Parathyroid adenoma (tissue), 2 donors: Measurements from ENCODE around the gene ST7.

Experiments
- H2AFZ ChIP-seq: fragments of 300-600 bp; sonication (generic); one replicate; pipeline ENCODE4 v1.7.0; 2017; ENCODE audit warnings: antibody characterized with exemption, mild to moderate bottlenecking
- H3K27ac ChIP-seq: fragments of 300-600 bp; sonication (generic); one replicate; pipeline ENCODE4 v1.7.0; 2017
- H3K27me3 ChIP-seq: fragments of 300-600 bp; sonication (generic); one replicate; pipeline ENCODE4 v1.7.0; 2017; ENCODE audit warnings: low read length; ENCODE audit not compliant: control insufficient read depth, insufficient read depth
- H3K36me3 ChIP-seq: fragments of 300-600 bp; sonication (generic); one replicate; pipeline ENCODE4 v1.7.0; 2017; ENCODE audit warnings: low read length; ENCODE audit not compliant: control insufficient read depth, insufficient read depth
- H3K4me1 ChIP-seq: fragments of 300-600 bp; sonication (generic); one replicate; pipeline ENCODE4 v1.7.0; 2017; ENCODE audit warnings: control low read depth
- H3K4me2 ChIP-seq: fragments of 300-600 bp; sonication (generic); one replicate; pipeline ENCODE4 v1.7.0; 2017; ENCODE audit warnings: low read length
- H3K4me3 ChIP-seq: fragments of 300-600 bp; sonication (generic); one replicate; pipeline ENCODE4 v1.7.0; 2017; ENCODE audit warnings: low read depth, low read length
- H3K79me2 ChIP-seq: fragments of 300-600 bp; sonication (generic); one replicate; pipeline ENCODE4 v1.7.0; 2017; ENCODE audit warnings: control low read depth
- H3K9ac ChIP-seq: fragments of 300-600 bp; sonication (generic); one replicate; pipeline ENCODE4 v1.7.0; 2017; ENCODE audit warnings: mild to moderate bottlenecking
- H3K9me3 ChIP-seq: fragments of 300-600 bp; sonication (generic); one replicate; pipeline ENCODE4 v1.7.0; 2017; ENCODE audit warnings: low read length; ENCODE audit not compliant: control insufficient read depth
- CTCF ChIP-seq: fragments of 300-600 bp; sonication (generic); IDR thresholded peaks from one replicate; pipeline ENCODE4 v1.7.0; 2017; ENCODE audit warnings: antibody characterized with exemption, mild to moderate bottlenecking
- donor health status: primary hyperparathyroidism.

Gene ST7

GRCh38 chr7:117015258-117016184, 62.2 kb downstream of the ST7 start:
- Histone ChIP-seq H3K27ac (no peak overlapping the region), H3K9ac (no peak overlapping the region), H3K4me3 (no peak overlapping the region), H3K9me3 (no peaks in the 10 kb centered on the region), H3K4me2 (no peak overlapping the region), H3K36me3 (no peaks in the 10 kb centered on the region), H3K79me2 (no peaks in the 10 kb centered on the region), H2AFZ (no peak overlapping the region), H3K4me1 (peaks cover under 1% of the 10 kb centered on the region), H3K27me3 (no peaks in the 10 kb centered on the region)
- TF ChIP-seq CTCF, result no peak

GRCh38 chr7:117017017-117017451, 63.7 kb downstream of the ST7 start:
- peaks cover 2% of the 10 kb centered on the region for H3K79me2 ChIP-seq
- no peak overlapping the region for H3K4me2 ChIP-seq
- no peaks in the 10 kb centered on the region for H3K36me3 ChIP-seq
- H3K9me3 ChIP-seq, result no peaks in the 10 kb centered on the region
- no peak overlapping the region for H3K4me3 ChIP-seq
- no peak overlapping the region for H3K27ac ChIP-seq
- H3K27me3 ChIP-seq, result no peaks in the 10 kb centered on the region
- no peak overlapping the region for H3K9ac ChIP-seq
- TF ChIP-seq CTCF, result no peak
- peaks cover 8% of the 10 kb centered on the region for H3K4me1 ChIP-seq
- no peak overlapping the region for H2AFZ ChIP-seq

- Histone ChIP-seq H3K36me3 (no peaks in the 10 kb centered on the region), H3K9ac (no peak overlapping the region), H3K4me2 (no peak overlapping the region), H2AFZ (no peak overlapping the region), H3K9me3 (no peaks in the 10 kb centered on the region), H3K27me3 (no peaks in the 10 kb centered on the region), H3K4me1 (peaks cover 9% of the 10 kb centered on the region), H3K4me3 (no peak overlapping the region), H3K79me2 (peaks cover 3% of the 10 kb centered on the region), H3K27ac (no peak overlapping the region)
- no peak for TF ChIP-seq CTCF
These were observed 64.5 kb downstream of the ST7 start for GRCh38 chr7:117017702-117018266.

DNA sequence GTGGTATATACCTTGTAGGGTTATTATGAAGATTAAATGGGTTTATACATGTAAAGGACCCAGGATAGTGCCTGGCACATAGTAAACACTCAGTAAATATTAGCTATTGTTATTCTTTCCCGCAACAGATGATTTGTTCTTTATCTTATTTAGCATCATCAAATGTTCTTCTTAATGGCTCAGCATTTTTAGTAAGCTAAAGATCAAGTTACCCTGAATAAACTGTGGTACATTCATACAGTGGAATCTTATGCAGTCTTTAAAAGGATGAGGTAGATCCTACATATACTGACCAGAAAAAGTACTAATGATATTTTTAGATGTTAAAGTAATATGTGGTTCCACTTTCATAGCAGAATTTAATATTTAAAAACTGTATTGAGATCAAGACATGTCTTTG, 65.4 kb downstream of the ST7 start:
- Histone ChIP-seq H3K9ac (no peak overlapping the region), H3K79me2 (peaks cover 8% of the 10 kb centered on the region), H3K27ac (no peak overlapping the region), H3K4me1 (peaks cover 9% of the 10 kb centered on the region), H3K4me2 (no peak overlapping the region), H3K9me3 (no peaks in the 10 kb centered on the region), H3K27me3 (no peaks in the 10 kb centered on the region), H3K36me3 (no peaks in the 10 kb centered on the region), H2AFZ (no peak overlapping the region), H3K4me3 (no peak overlapping the region)
- TF ChIP-seq CTCF, result no peak
